B cell (primary cell): Measurements from ENCODE around the gene DEFB129. TPM values are rescaled to one million over a fixed set of nuclear protein-coding genes. Genes with fewer than 3 reads are reported as not detected.

Experiments used
- ATAC-seq: fragments of 200-7000 bp; cut with Tn5 transposase; one replicate; pipeline ENCODE4 v1.10.0; 2021; ENCODE audit warnings: low read depth, mild to moderate bottlenecking, moderate number of reproducible peaks, moderate library complexity
- CTCF ChIA-PET: fragments of 350-600 bp; sonication (Branson Sonifier 250); formaldehyde crosslinking; loops from one replicate; lab custom pipeline; 2021; ENCODE audit warnings: antibody characterized with exemption, inconsistent platforms; lab: Charles Lee
- POLR2A ChIA-PET: fragments of 350-600 bp; sonication (Branson Sonifier 250); formaldehyde crosslinking; loops from one replicate; lab custom pipeline; 2021; ENCODE audit warnings: antibody characterized with exemption; lab: Charles Lee
- DNase-seq: peaks from one replicate; pipeline ENCODE4 v3.0.0; 2013
- H2AFZ ChIP-seq: 2 replicates; pipeline ENCODE4 v1.6.1; 2012; ENCODE audit warnings: mild to moderate bottlenecking, low read depth, low read length; ENCODE audit not compliant: insufficient read depth, poor library complexity, severe bottlenecking
- H3K27ac ChIP-seq, 2 donors: 1 replicate in 1 of 2; 2 replicates in 1 of 2; pipeline ENCODE4 v1.5.1; 2012 to 2013; ENCODE audit warnings: low read length in 2 of 2, mild to moderate bottlenecking in 2 of 2, moderate library complexity in 1 of 2
- H3K27me3 ChIP-seq, 4 experiments: fragments of 200-600 bp in 1 of 4; sonication (generic) in 1 of 4; replicated peaks in 1 of 4; 1 replicate in 2 of 4; 2 replicates in 2 of 4; pipeline versions ENCODE4 v1.6.1 to v1.7.0; 2013 to 2016; ENCODE audit warnings: low read length in 3 of 4, mild to moderate bottlenecking in 2 of 4, mixed read lengths in 1 of 4, moderate library complexity in 1 of 4; ENCODE audit not compliant: insufficient read depth in 4 of 4, control insufficient read depth in 3 of 4; ENCODE audit errors: control extremely low read depth in 1 of 4
- H3K36me3 ChIP-seq, 2 experiments: replicated peaks in 1 of 2; 1 replicate in 1 of 2; 2 replicates in 1 of 2; pipeline versions ENCODE4 v1.6.1 to v1.7.1; 2013; ENCODE audit warnings: low read length in 1 of 2; ENCODE audit not compliant: insufficient read depth in 2 of 2, control insufficient read depth in 1 of 2; ENCODE audit errors: control extremely low read depth in 1 of 2, extremely low read depth in 1 of 2
- H3K4me1 ChIP-seq, 2 donors: fragments of 200-600 bp in 1 of 2; sonication (generic) in 1 of 2; 1 replicate in 1 of 2; 2 replicates in 1 of 2; pipeline versions ENCODE4 v1.5.1 to v1.6.1; 2013 to 2017; ENCODE audit warnings: low read length in 2 of 2; ENCODE audit not compliant: control insufficient read depth in 2 of 2, insufficient read depth in 2 of 2
- H3K4me2 ChIP-seq: replicated peaks from 2 replicates; pipeline ENCODE3; 2012; ENCODE audit warnings: mild to moderate bottlenecking, low read depth, low read length; ENCODE audit not compliant: poor library complexity, severe bottlenecking
- H3K4me3 ChIP-seq, 5 experiments: fragments of 200-600 bp in 1 of 5; sonication (generic) in 1 of 5; 1 replicate in 3 of 5; 2 replicates in 2 of 5; pipeline versions ENCODE4 v1.5.1 to v1.7.0; 2011 to 2016; ENCODE audit warnings: low read length in 4 of 5, mild to moderate bottlenecking in 4 of 5, low read depth in 2 of 5, control low read depth in 1 of 5, moderate library complexity in 1 of 5; ENCODE audit not compliant: insufficient read depth in 1 of 5; ENCODE audit errors: control extremely low read depth in 1 of 5, extremely low read depth in 1 of 5
- H3K79me2 ChIP-seq: fragments of 200-600 bp; sonication (generic); one replicate; pipeline ENCODE4 v1.6.0; 2016; ENCODE audit warnings: low read length; ENCODE audit not compliant: control insufficient read depth, insufficient read depth
- H3K9ac ChIP-seq: fragments of 200-600 bp; sonication (generic); 2 replicates; pipeline ENCODE4 v1.6.1; 2017; ENCODE audit warnings: mild to moderate bottlenecking, low read length, moderate library complexity
- H3K9me3 ChIP-seq, 3 donors: one replicate each; pipeline versions ENCODE4 v1.6.1 to v1.7.1; 2013; ENCODE audit warnings: low read length in 2 of 3; ENCODE audit not compliant: control insufficient read depth in 2 of 3, insufficient read depth in 1 of 3; ENCODE audit errors: control extremely low read depth in 1 of 3
- H4K20me1 ChIP-seq: 2 replicates; pipeline ENCODE4 v1.6.0; 2012; ENCODE audit warnings: mild to moderate bottlenecking, low read length; ENCODE audit not compliant: insufficient read depth, control insufficient read depth, poor library complexity, severe bottlenecking
- H3K27ac Mint-ChIP-seq: one replicate; pipeline ENCODE4 v1.8.0; 2021; ENCODE audit warnings: mixed read lengths
- H3K27me3 Mint-ChIP-seq: one replicate; pipeline ENCODE4 v1.8.0; 2021; ENCODE audit warnings: mixed read lengths
- H3K4me1 Mint-ChIP-seq: one replicate; pipeline ENCODE4 v1.8.0; 2021; ENCODE audit warnings: mixed read lengths
- H3K4me3 Mint-ChIP-seq: one replicate; pipeline ENCODE4 v1.8.0; 2021; ENCODE audit warnings: mixed read lengths
- H3K9me3 Mint-ChIP-seq: one replicate; pipeline ENCODE4 v1.8.0; 2022; ENCODE audit warnings: mixed read lengths; ENCODE audit not compliant: insufficient read depth
- CTCF ChIP-seq: fragments of 200-600 bp; IDR thresholded peaks from one replicate; pipeline ENCODE4 v1.8.0; 2022; ENCODE audit warnings: antibody characterized with exemption, mild to moderate bottlenecking
- EZH2 ChIP-seq: IDR thresholded peaks from 2 replicates; pipeline ENCODE4 v1.6.1; 2012; ENCODE audit warnings: borderline replicate concordance, low read depth, mild to moderate bottlenecking, moderate library complexity, low read length; ENCODE audit not compliant: insufficient read depth, poor library complexity, severe bottlenecking
- WGBS: methylation state at CpG from one replicate; pipeline ENCODE4 v1.1.5; 2013; ENCODE audit warnings: missing lambda C conversion rate; ENCODE audit not compliant: insufficient coverage; 5-methylcytosine and 5-hydroxymethylcytosine counted together
- intact Hi-C: fragments of 100-400 bp; cut with micrococcal nuclease; formaldehyde crosslinking; loops from one replicate; pipeline ENCODE4 v1.10.0; 2022
- polyA plus RNA-seq: library from polyadenylated mRNA; depleted of rRNA; stranded (reverse); fragments of >200 nt; gene quantifications from 2 replicates; pipeline ENCODE4 v1.2.3, GENCODE V29; 2012
- total RNA-seq, 2 donors: library from RNA; stranded (reverse); fragments of 120-200 nt in 1 of 2; gene quantifications; 1 replicate in 1 of 2; 2 replicates in 1 of 2; pipeline versions ENCODE4 v1.2.3 to v1.2.4, GENCODE V29; 2013 to 2022

Gene DEFB129
- total and polyA plus RNA-seq, 2 donors (not counting 1 experiment from before 2014, with no cell fraction given), result not detected

GRCh38 chr20:210809-211502 is 16.1 kb upstream of the DEFB129 start:
- Histone ChIP-seq H3K4me2 (no peak overlapping the region), H3K4me1 (no peaks in the 10 kb centered on the region), H4K20me1 (no peaks in the 10 kb centered on the region), H2AFZ (no peak overlapping the region), H3K27me3 (no peaks in the 10 kb centered on the region), H3K9me3 (no peaks in the 10 kb centered on the region), H3K9ac (no peak overlapping the region), H3K4me3 (no peak overlapping the region), H3K36me3 (no peaks in the 10 kb centered on the region), H3K79me2 (no peaks in the 10 kb centered on the region), H3K27ac (no peak overlapping the region)
- no peak for ATAC-seq
- no peaks in the 10 kb centered on the region for H3K4me1 Mint-ChIP-seq
- DNase-seq, result no peak
- no peaks in the 10 kb centered on the region for H3K9me3 Mint-ChIP-seq
- WGBS, result 65% methylated on average over 5 of the region's 7 CpGs
- ChIA-PET CTCF (interaction anchor here (1.7 to 4.9 kb wide), 4 partner anchors 9 to 119 kb away, joined by 5 to 27 read pairs (median 12); partner anchors contain the start of gene DEFB129), POLR2A (no interaction called here)
- no peak overlapping the region for H3K4me3 Mint-ChIP-seq
- H3K27ac Mint-ChIP-seq, result no peak overlapping the region
- TF ChIP-seq EZH2 (no peak), CTCF (no peak)
- intact Hi-C loops, result no loop called here
- peaks cover 13% of the 10 kb centered on the region for H3K27me3 Mint-ChIP-seq

- Histone ChIP-seq H3K9me3 (no peaks in the 10 kb centered on the region), H3K9ac (no peak overlapping the region), H3K27ac (no peak overlapping the region), H3K4me1 (no peaks in the 10 kb centered on the region), H3K4me2 (no peak overlapping the region), H3K79me2 (no peaks in the 10 kb centered on the region), H3K4me3 (no peak overlapping the region), H3K36me3 (no peaks in the 10 kb centered on the region), H4K20me1 (no peaks in the 10 kb centered on the region), H2AFZ (no peak overlapping the region), H3K27me3 (peaks cover 0 to 4% (median 2%) of the 10 kb centered on the region in 4 experiments)
- peaks cover 20% of the 10 kb centered on the region for H3K27me3 Mint-ChIP-seq
- H3K4me3 Mint-ChIP-seq, result no peak overlapping the region
- intact Hi-C loops, result no loop called here
- TF ChIP-seq EZH2 (no peak), CTCF (no peak)
- H3K27ac Mint-ChIP-seq, result no peak overlapping the region
- H3K4me1 Mint-ChIP-seq, result no peaks in the 10 kb centered on the region
- ChIA-PET CTCF (interaction anchor here (1.2 to 2.9 kb wide), 3 partner anchors 10 to 116 kb away, joined by 3 to 18 read pairs (median 7); no protein-coding TSS in a partner anchor), POLR2A (interaction anchor here (0.7 kb wide), 1 partner anchor 34 kb away, joined by 4 read pairs; no protein-coding TSS in a partner anchor)
- WGBS, result no CpG with 5 or more reads among the region's 2 CpGs
- DNase-seq (no peak), ATAC-seq (no peak)
- no peaks in the 10 kb centered on the region for H3K9me3 Mint-ChIP-seq
Observed at GRCh38 chr20:214383-214782, 12.7 kb upstream of the DEFB129 start.
